C1 segment of cervical spinal cord (tissue), 14 donors: ENCODE measurements around the gene MGAT4A.
"Not testable (repeated sequence)": the region's sequence is repeated elsewhere in the genome, so short reads cannot be mapped to it uniquely, and the experiment has no call there.

Experiments
- DNase-seq, 14 donors: peaks; one replicate each; lab custom pipeline; 2025; lab: John Stamatoyannopoulos, UW

The MGAT4A gene

GRCh38 chr2:98759827-98760625 is 29.1 kb upstream of the MGAT4A start:
- DNase-seq, result no peak

GRCh38 chr2:98759338-98759737 is 28.4 kb upstream of the MGAT4A start:
- DNase-seq, result no peak

- DNase-seq, result peak in 7 of 14 donors; percentile 35 to 61 (median 53)
Measured at GRCh38 chr2:98757904-98758421, 27.0 kb upstream of the MGAT4A start.

GRCh38 chr2:98753801-98754200 is 22.9 kb upstream of the MGAT4A start:
- no peak for DNase-seq

- not testable (repeated sequence) for DNase-seq
Measured at GRCh38 chr2:98752711-98753110, 21.8 kb upstream of the MGAT4A start.

- DNase-seq, result no peak
Measured at GRCh38 chr2:98751748-98752147, 20.8 kb upstream of the MGAT4A start.

- no peak for DNase-seq
Measured at GRCh38 chr2:98750593-98751282, 19.8 kb upstream of the MGAT4A start.

GRCh38 chr2:98749066-98749450 is 18.1 kb upstream of the MGAT4A start:
- DNase-seq, result peak in 5 of 14 donors; percentile 33 to 56 (median 49)

GRCh38 chr2:98748292-98749065 is 17.5 kb upstream of the MGAT4A start:
- no peak for DNase-seq

GRCh38 chr2:98747888-98748287 is 17.0 kb upstream of the MGAT4A start:
- no peak for DNase-seq

GRCh38 chr2:98746426-98746825 is 15.5 kb upstream of the MGAT4A start:
- no peak for DNase-seq

- DNase-seq, result no peak
Measured at GRCh38 chr2:98744595-98744994, 13.7 kb upstream of the MGAT4A start.

GRCh38 chr2:98743835-98744234 is 12.9 kb upstream of the MGAT4A start:
- DNase-seq, result no peak

GRCh38 chr2:98739020-98739419 is 8.1 kb upstream of the MGAT4A start:
- DNase-seq, result no peak

GRCh38 chr2:98738304-98738703 is 7.4 kb upstream of the MGAT4A start:
- DNase-seq, result no peak

GRCh38 chr2:98737848-98738247 is 6.9 kb upstream of the MGAT4A start:
- no peak for DNase-seq

- DNase-seq, result no peak
Measured at GRCh38 chr2:98736464-98736889, 5.5 kb upstream of the MGAT4A start.

- no peak for DNase-seq
Measured at GRCh38 chr2:98734823-98735260, 3.9 kb upstream of the MGAT4A start.

- DNase-seq, result no peak
Measured at GRCh38 chr2:98734162-98734561, 3.2 kb upstream of the MGAT4A start.

- DNase-seq, result no peak
Measured at GRCh38 chr2:98732430-98733051, 1.6 kb upstream of the MGAT4A start.

- DNase-seq, result no peak
Measured at GRCh38 chr2:98731894-98732349, 990 bp upstream of the MGAT4A start.
